Lower leg skin (tissue), 4 donors: Measurements from ENCODE around the gene DLG2. TPM values are rescaled to one million over a fixed set of nuclear protein-coding genes. Genes with fewer than 3 reads are reported as not detected.

Source experiments
- DNase-seq, 2 donors: peaks; one replicate each; pipeline ENCODE4 v3.0.0-alpha.2; 2019; ENCODE audit warnings: low spot score in 2 of 2
- H3K4me3 ChIP-seq: fragments of 200-600 bp; sonication (generic); 2 replicates; pipeline ENCODE4 v1.5.1; 2017; ENCODE audit warnings: mild to moderate bottlenecking, low read depth; ENCODE audit not compliant: poor library complexity, severe bottlenecking
- CTCF ChIP-seq, 3 donors: fragments of 450-650 bp; IDR thresholded peaks; one replicate each; pipeline ENCODE4 v1.5.1; 2016; ENCODE audit warnings: antibody characterized with exemption in 3 of 3, mild to moderate bottlenecking in 3 of 3, moderate library complexity in 2 of 3
- POLR2A ChIP-seq, 2 donors: fragments of 450-650 bp; IDR thresholded peaks; one replicate each; pipeline ENCODE4 v1.6.1; 2016 to 2017; ENCODE audit warnings: antibody characterized with exemption in 2 of 2, mild to moderate bottlenecking in 1 of 2, moderate library complexity in 1 of 2
- WGBS, 2 donors: methylation state at CpG; one replicate each; pipeline ENCODE4 v1.1.5; 2018; 5-methylcytosine and 5-hydroxymethylcytosine counted together
- intact Hi-C: fragments of 100-400 bp; cut with DNase I; formaldehyde crosslinking; loops from one replicate; pipeline ENCODE4 v1.15.0; 2023; ENCODE audit warnings: low total_unique reads
- total RNA-seq, 4 donors: library from RNA; depleted of rRNA; stranded (reverse); fragments of >200 nt; gene quantifications; one replicate each; pipeline ENCODE4 v1.1.0, GENCODE V29; 2016

The DLG2 gene
- total RNA-seq, 4 donors from 2014 or later = 37.6 to 68.3 (median 46.0) TPM

- no peak for TF ChIP-seq POLR2A (IDR thresholded peaks at IDR 0.05)
- 29 to 50% methylated on average over 7 of the region's 7 CpGs for WGBS, 2 donors
- intact Hi-C loops = no loop called here
- no peak for DNase-seq
- no peak overlapping the region for H3K4me3 ChIP-seq
Observed at GRCh38 chr11:83641511-83641910, 1985.6 kb downstream of the DLG2 start.

GRCh38 chr11:83639995-83640758 is 1987.0 kb downstream of the DLG2 start:
- WGBS, 2 donors = 64 to 70% methylated on average over 5 of the region's 5 CpGs
- no peak overlapping the region for H3K4me3 ChIP-seq
- TF ChIP-seq CTCF (IDR thresholded peaks at IDR 0.05) (no peak), POLR2A (IDR thresholded peaks at IDR 0.05) (no peak)
- intact Hi-C loops = no loop called here
- DNase-seq = no peak

- H3K4me3 ChIP-seq = no peak overlapping the region
- no peak for DNase-seq
- intact Hi-C loops = no loop called here
- 83 to 90% methylated on average over 3 of the region's 3 CpGs for WGBS, 2 donors
- TF ChIP-seq CTCF (IDR thresholded peaks at IDR 0.05) (no peak), POLR2A (IDR thresholded peaks at IDR 0.05) (no peak)
Observed at GRCh38 chr11:83635166-83635565, 1992.0 kb downstream of the DLG2 start.

GRCh38 chr11:83630211-83630610 is 1996.9 kb downstream of the DLG2 start:
- H3K4me3 ChIP-seq = no peak overlapping the region
- intact Hi-C loops = no loop called here
- no peak for TF ChIP-seq POLR2A (IDR thresholded peaks at IDR 0.05)
- no peak for TF ChIP-seq CTCF (IDR thresholded peaks at IDR 0.05)
- WGBS, 2 donors = 85 to 88% methylated on average over 1 of the region's 1 CpG
- no peak for DNase-seq

- intact Hi-C loops = no loop called here
- WGBS, 2 donors = 51 to 65% methylated on average over 2 of the region's 2 CpGs
- TF ChIP-seq CTCF (IDR thresholded peaks at IDR 0.05) = no peak
Observed at GRCh38 chr11:83629775-83630174, 1997.4 kb downstream of the DLG2 start.

GRCh38 chr11:83628622-83629355 is 1998.4 kb downstream of the DLG2 start:
- H3K4me3 ChIP-seq = no peak overlapping the region
- no peak for DNase-seq
- intact Hi-C loops = no loop called here
- 38 to 45% methylated on average over 5 of the region's 5 CpGs for WGBS, 2 donors
- TF ChIP-seq CTCF (IDR thresholded peaks at IDR 0.05) = no peak

More at GRCh38 chr11:83629775-83630174, 1997.4 kb downstream of the DLG2 start:
- H3K4me3 ChIP-seq = no peak overlapping the region
- DNase-seq = no peak
